Thyroid gland (tissue), 4 donors: ENCODE results near the gene TSPAN1. TPM values are rescaled to one million over a fixed set of nuclear protein-coding genes. Genes with fewer than 3 reads are reported as not detected.

Experiments
- DNase-seq, 2 donors: peaks; one replicate each; pipeline ENCODE4 v3.0.0-alpha.2; 2019
- H3K27ac ChIP-seq, 3 donors: fragments of 200-600 bp; sonication (generic); 1 replicate in 2 of 3; 2 replicates in 1 of 3; pipeline ENCODE4 v1.5.1; 2016 to 2019; ENCODE audit warnings: mild to moderate bottlenecking in 1 of 3, moderate library complexity in 1 of 3
- H3K27me3 ChIP-seq: fragments of 200-600 bp; sonication (generic); one replicate; pipeline ENCODE4 v1.5.1; 2019
- H3K36me3 ChIP-seq, 2 donors: fragments of 200-600 bp; sonication (generic); one replicate each; pipeline ENCODE4 v1.5.1; 2016 to 2019
- H3K4me1 ChIP-seq, 2 donors: fragments of 200-600 bp; sonication (generic); one replicate each; pipeline ENCODE4 v1.5.1; 2017 to 2019
- H3K4me3 ChIP-seq, 3 donors: fragments of 200-600 bp; sonication (generic); replicated peaks in 1 of 3; 1 replicate in 2 of 3; 2 replicates in 1 of 3; pipeline ENCODE4 v1.5.1; 2016; ENCODE audit warnings: mild to moderate bottlenecking in 1 of 3
- H3K9me3 ChIP-seq: fragments of 200-600 bp; sonication (generic); one replicate; pipeline ENCODE4 v1.5.1; 2017
- POLR2A ChIP-seq, 2 donors: fragments of 450-650 bp; IDR thresholded peaks; one replicate each; pipeline ENCODE4 v1.6.1; 2017; ENCODE audit warnings: antibody characterized with exemption in 2 of 2, mild to moderate bottlenecking in 2 of 2, moderate library complexity in 1 of 2
- WGBS, 2 donors: methylation state at CpG; one replicate each; pipeline ENCODE4 v1.1.5; 2017; 5-methylcytosine and 5-hydroxymethylcytosine counted together
- intact Hi-C: fragments of 100-400 bp; cut with DNase I; formaldehyde crosslinking; loops from one replicate; pipeline ENCODE4 v1.15.1; 2023
- total RNA-seq, 4 donors: library from RNA; depleted of rRNA; stranded (reverse); fragments of >200 nt; gene quantifications; one replicate each; pipeline ENCODE4 v1.2.3, GENCODE V29; 2016
- TF ChIP-seq, protein P1 (sequence below), 6 experiments: fragments of 200-600 bp in 3 of 6; fragments of 450-650 bp in 3 of 6; sonication (generic) in 3 of 6; IDR thresholded peaks; one replicate each; pipeline ENCODE4 v1.5.1; 2016 to 2019; ENCODE audit warnings: antibody characterized with exemption in 6 of 6, mild to moderate bottlenecking in 2 of 6, inconsistent platforms in 1 of 6, moderate library complexity in 1 of 6

Gene TSPAN1
- total RNA-seq, 4 donors from 2014 or later: 61.2 to 154 (median 105) TPM

DNA sequence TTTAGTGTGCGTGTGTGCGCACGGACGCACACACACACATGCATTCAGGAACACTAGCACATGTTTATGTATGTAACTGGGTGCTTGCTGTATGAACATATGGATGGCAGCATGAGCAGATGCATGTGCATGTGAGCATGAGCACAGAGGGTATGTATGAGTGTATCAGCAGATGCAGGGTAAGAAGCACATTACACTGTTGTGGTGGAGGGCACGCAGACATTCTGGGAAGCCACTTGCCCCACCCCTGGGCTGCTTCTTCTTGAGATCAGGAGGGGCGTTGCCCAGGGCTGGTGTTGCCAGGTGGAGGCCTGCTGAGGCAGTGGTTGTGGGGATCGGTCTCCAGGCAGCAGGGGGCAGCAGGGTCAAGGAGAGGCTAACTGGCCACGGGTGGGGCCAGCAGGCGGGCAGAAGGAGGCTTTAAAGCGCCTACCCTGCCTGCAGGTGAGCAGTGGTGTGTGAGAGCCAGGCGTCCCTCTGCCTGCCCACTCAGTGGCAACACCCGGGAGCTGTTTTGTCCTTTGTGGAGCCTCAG, 5.3 kb downstream of the TSPAN1 start:
- H3K27me3 ChIP-seq: no peaks in the 10 kb centered on the region
- peaks cover 45 to 63% of the 10 kb centered on the region in 2 donors for H3K4me1 ChIP-seq
- H3K9me3 ChIP-seq: no peaks in the 10 kb centered on the region
- no peaks in the 10 kb centered on the region for H3K36me3 ChIP-seq
- DNase-seq: peak; percentile 90 to 92
- peak overlapping the region; percentile 79 to 96 (median 91) for H3K27ac ChIP-seq
- WGBS, 2 donors: 39 to 48% methylated on average over 9 to 12 of the region's 12 CpGs
- peak overlapping the region in 1 of 3 donors; percentile 15 for H3K4me3 ChIP-seq
- intact Hi-C loops: loop anchor here (2.0 kb wide), 1 partner anchor 41 kb away; no protein-coding TSS in a partner anchor
- TF ChIP-seq, protein P1, sequence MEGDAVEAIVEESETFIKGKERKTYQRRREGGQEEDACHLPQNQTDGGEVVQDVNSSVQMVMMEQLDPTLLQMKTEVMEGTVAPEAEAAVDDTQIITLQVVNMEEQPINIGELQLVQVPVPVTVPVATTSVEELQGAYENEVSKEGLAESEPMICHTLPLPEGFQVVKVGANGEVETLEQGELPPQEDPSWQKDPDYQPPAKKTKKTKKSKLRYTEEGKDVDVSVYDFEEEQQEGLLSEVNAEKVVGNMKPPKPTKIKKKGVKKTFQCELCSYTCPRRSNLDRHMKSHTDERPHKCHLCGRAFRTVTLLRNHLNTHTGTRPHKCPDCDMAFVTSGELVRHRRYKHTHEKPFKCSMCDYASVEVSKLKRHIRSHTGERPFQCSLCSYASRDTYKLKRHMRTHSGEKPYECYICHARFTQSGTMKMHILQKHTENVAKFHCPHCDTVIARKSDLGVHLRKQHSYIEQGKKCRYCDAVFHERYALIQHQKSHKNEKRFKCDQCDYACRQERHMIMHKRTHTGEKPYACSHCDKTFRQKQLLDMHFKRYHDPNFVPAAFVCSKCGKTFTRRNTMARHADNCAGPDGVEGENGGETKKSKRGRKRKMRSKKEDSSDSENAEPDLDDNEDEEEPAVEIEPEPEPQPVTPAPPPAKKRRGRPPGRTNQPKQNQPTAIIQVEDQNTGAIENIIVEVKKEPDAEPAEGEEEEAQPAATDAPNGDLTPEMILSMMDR (IDR thresholded peaks at IDR 0.05): peak in 4 of 6 experiments; percentile 52 to 88 (median 82)
- TF ChIP-seq POLR2A (IDR thresholded peaks at IDR 0.05): peak in 1 of 2 donors; percentile 69

- H3K27ac ChIP-seq: peak overlapping the region; percentile 79 to 96 (median 91)
- intact Hi-C loops: loop anchor here (2.0 kb wide), 1 partner anchor 39 kb away; no protein-coding TSS in a partner anchor
- 55 to 56% methylated on average over 10 of the region's 10 CpGs for WGBS, 2 donors
- no peaks in the 10 kb centered on the region for H3K27me3 ChIP-seq
- no peak overlapping the region for H3K4me3 ChIP-seq
- H3K9me3 ChIP-seq: no peaks in the 10 kb centered on the region
- no peak for TF ChIP-seq POLR2A (IDR thresholded peaks at IDR 0.05)
- TF ChIP-seq, protein P1 (IDR thresholded peaks at IDR 0.05): no peak
- no peak for DNase-seq
- H3K36me3 ChIP-seq: no peaks in the 10 kb centered on the region
- peaks cover 56 to 71% of the 10 kb centered on the region in 2 donors for H3K4me1 ChIP-seq
Observed at GRCh38 chr1:46181343-46182260, 6.7 kb downstream of the TSPAN1 start.

GRCh38 chr1:46183079-46183847, 8.4 kb downstream of the TSPAN1 start:
- intact Hi-C loops: no loop called here

GRCh38 chr1:46183926-46184557, 9.2 kb downstream of the TSPAN1 start:
- 86% methylated on average over 5 to 6 of the region's 12 CpGs for WGBS, 2 donors
- peak overlapping the region; percentile 91 to 98 (median 96) for H3K27ac ChIP-seq
- intact Hi-C loops: no loop called here
- no peak overlapping the region for H3K4me3 ChIP-seq
- H3K9me3 ChIP-seq: no peaks in the 10 kb centered on the region
- peaks cover 0 to under 1% of the 10 kb centered on the region in 2 donors for H3K36me3 ChIP-seq
- H3K27me3 ChIP-seq: no peaks in the 10 kb centered on the region
- no peak for DNase-seq
- H3K4me1 ChIP-seq: peaks cover 79 to 95% of the 10 kb centered on the region in 2 donors
- TF ChIP-seq POLR2A (IDR thresholded peaks at IDR 0.05): no peak
- TF ChIP-seq, protein P1 (IDR thresholded peaks at IDR 0.05): no peak

More at GRCh38 chr1:46183079-46183847, 8.4 kb downstream of the TSPAN1 start:
- Histone ChIP-seq H3K4me1 (peaks cover 71 to 87% of the 10 kb centered on the region in 2 donors), H3K9me3 (no peaks in the 10 kb centered on the region), H3K27ac (peak overlapping the region; percentile 91 to 98 (median 96)), H3K36me3 (no peaks in the 10 kb centered on the region), H3K4me3 (no peak overlapping the region), H3K27me3 (no peaks in the 10 kb centered on the region)
- WGBS, 2 donors: 32 to 72% methylated on average over 5 to 8 of the region's 8 CpGs
- TF ChIP-seq POLR2A (IDR thresholded peaks at IDR 0.05): peak in 1 of 2 donors; percentile 74
- TF ChIP-seq, protein P1 (IDR thresholded peaks at IDR 0.05): no peak
- DNase-seq: peak; percentile 93 to 95
